NCI-H1092 (cell line): ENCODE results near the gene NUDCD3.
A peak's percentile ranks its signal among the peaks of the same experiment; 100 is the strongest.
"Not testable (repeated sequence)": the region's sequence is repeated elsewhere in the genome, so short reads cannot be mapped to it uniquely, and the experiment has no call there.

Experiments used
- DNase-seq: peaks from one replicate; lab custom pipeline; 2025; lab: John Stamatoyannopoulos, UW

NUDCD3 gene

DNA sequence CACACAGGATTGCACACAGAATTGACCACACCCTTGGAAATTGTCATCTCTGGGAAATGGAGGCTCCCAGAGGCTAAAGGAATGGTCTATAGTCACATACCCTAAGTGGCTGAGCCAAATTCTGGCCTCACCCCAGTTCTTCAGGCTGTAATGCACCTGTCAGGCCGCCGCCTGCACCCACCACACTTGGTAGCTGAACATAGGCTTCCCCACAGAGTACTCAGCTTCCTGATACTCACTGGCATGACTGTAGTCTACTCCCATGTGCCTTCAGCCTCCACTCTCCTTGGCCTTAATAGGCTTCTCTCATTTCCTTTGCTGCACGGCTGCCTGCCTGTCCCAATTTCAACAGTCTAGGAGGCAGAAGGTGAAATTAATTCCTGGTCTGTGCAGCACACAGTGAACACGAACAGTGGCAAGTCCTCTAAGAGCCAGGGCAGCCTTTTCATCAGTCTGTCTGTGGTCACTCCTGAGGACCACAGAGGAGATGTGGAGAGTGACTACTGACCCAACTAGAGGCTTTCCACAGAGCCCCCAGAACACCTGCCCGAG lies 42.5 kb downstream of the NUDCD3 start:
- DNase-seq: no peak

- no peak for DNase-seq
Observed at GRCh38 chr7:44445986-44446671, 44.3 kb downstream of the NUDCD3 start.

DNA sequence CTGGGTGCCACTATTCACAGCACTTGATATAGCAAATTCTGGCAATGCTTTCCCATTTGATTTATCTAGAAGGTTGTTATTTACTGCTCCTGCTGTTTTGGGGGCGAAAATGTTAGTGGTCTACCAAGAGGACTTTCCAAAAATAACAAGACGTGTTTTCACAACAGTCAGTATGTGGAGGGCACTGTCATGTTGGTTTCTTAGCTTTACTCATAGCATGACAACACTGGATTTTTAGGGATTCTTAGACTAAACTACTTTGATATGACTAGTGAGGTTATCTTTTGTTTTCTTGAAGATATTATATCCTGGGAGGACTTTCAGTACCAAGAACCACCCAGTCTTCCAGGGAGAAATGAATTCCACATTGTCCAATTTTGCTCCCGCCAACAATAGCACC lies 49.4 kb downstream of the NUDCD3 start:
- DNase-seq: no peak

- no peak for DNase-seq
Observed at GRCh38 chr7:44440577-44441078, 49.8 kb downstream of the NUDCD3 start.

GRCh38 chr7:44439926-44440325 lies 50.5 kb downstream of the NUDCD3 start:
- DNase-seq: no peak

DNA sequence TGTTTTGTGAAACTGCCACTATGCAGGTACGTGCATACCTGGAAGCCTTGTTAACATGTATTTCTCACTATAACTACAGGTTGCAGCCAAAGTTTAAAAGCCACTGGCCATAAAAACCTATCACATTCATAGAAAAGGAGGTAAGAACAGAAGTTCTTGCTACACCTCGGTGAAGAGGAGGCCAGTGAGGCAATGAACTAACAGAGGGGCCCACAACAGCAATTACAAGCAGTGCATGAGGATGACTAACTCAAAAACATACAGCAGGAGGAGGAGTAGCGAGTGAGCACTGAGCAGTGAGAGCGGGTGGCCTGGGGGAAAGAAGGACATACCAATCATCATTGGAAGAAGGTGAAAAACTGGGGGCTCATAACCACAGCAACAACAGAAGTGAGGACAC lies 51.6 kb downstream of the NUDCD3 start:
- no peak for DNase-seq

- DNase-seq: no peak
Observed at GRCh38 chr7:44434201-44434600, 56.3 kb downstream of the NUDCD3 start.

DNA sequence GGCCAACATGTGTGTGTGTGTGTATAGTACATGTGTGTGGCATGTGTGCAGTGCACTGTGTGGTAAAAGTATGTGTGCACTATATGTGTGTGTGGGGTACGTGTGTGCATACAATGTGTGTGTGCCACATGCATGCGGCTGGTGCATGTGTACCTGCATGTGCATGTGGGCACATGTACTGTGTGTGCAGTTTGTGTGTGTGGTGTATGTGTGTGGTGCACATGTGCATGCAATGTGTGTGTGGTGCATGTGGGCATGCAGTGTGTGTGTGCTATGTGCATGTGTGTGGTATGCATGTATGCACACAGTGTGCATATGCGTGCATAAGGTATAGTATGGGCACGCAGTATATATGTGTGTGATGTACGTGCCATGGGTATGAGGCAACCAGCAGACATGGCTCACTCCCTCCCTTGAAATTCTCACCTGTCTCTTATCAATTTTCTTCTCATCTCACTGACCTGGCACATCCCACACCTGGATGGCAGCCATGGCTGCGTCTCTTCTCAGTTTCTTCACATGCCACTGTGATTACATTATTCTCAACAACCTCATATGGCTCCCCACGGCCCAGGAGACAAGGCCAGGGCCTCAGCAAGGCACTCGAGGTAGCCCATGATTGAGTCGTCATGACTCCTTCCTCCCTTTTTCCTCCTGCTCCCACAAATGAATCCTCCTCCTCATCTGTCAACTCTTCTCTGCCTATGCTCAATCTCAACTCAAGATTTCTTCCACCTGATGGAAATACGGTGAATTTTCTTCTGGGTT lies 57.0 kb downstream of the NUDCD3 start:
- no peak for DNase-seq

DNA sequence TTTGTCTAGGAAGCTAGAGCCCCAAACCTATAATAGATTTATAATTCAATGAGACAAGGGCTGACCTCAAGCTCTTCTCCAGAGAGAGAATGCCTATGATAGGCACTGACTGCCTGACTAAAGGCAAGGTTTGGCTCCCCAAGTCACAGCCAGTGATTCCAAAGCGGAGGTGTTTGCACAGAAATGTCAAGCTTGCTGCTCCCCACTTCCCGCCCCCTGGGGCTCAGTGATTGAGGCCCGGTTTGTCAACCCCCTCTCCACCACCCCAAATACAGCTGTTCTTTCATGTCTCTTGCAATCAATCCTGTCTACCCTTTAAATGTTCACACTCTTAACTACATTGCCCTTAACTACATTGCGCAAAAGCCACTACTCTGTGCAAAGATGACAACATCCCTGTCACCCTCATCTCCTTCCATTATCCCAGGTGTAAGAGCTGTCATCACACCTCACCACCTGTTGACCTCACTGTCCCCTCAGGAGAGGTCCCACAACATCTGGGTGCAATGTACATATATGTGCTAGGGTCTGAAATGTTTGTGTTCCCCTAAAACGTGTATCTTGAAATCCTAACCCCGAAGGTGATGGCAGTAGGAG lies 58.0 kb downstream of the NUDCD3 start:
- no peak for DNase-seq

GRCh38 chr7:44431091-44431608 lies 59.3 kb downstream of the NUDCD3 start:
- DNase-seq: peak; percentile 4

GRCh38 chr7:44430054-44430453 lies 60.4 kb downstream of the NUDCD3 start:
- no peak for DNase-seq

DNA sequence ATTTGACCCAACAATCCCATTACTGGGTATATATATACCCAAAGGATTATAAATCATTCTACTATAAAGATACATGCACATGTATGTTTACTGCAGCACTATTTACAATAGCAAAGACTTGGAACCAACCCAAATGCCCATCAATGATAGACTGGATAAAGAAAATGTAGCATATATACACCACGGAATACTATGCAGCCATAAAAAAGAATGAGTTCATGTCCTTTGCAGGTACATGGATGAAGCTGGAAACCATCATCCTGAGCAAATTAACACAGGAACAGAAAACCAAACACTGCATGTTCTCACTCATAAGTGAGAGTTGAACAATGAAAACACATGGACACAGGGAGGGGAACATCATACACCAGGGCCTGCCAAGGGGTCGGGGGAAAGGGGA lies 65.7 kb downstream of the NUDCD3 start:
- not testable (repeated sequence) for DNase-seq

DNA sequence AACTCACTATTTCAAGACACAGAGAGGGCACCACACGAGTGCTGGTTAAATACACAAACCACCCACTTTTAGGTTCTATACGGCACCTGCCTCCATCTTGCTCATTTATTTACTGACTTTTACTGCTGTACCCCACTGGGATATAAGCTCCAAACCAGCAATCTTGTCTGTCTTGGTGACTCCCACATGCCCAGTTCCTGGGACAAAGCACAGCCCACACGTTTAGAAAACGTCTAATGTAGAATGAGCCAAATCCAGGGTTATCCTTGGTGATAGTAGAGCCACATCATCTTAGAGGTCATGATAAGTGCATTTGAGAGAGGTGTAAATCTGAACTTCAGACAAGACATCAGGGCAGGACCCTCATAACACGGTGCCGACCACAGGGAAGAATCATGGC lies 73.5 kb downstream of the NUDCD3 start:
- DNase-seq: no peak

DNA sequence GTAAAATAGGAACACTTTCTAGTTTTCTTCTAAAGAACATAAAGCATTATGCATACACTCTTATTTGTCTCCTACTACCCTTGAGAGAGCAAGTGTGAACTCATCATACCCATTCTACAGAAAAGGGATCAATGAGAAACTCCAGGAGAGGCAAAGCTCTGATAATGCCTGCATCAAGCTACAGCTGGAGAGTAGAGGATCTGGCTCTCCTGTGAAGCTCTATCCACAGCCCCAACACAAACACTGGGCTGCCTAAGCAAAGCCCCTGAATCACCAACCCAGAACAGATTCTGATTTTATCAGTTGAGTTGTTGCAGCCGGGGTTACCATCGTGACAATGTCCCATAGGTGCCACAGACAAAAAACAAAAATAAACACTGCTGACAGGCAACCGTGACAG lies 74.9 kb downstream of the NUDCD3 start:
- DNase-seq: no peak

- no peak for DNase-seq
Observed at GRCh38 chr7:44415047-44415446, 75.4 kb downstream of the NUDCD3 start.

GRCh38 chr7:44411306-44411705 lies 79.2 kb downstream of the NUDCD3 start:
- no peak for DNase-seq

DNA sequence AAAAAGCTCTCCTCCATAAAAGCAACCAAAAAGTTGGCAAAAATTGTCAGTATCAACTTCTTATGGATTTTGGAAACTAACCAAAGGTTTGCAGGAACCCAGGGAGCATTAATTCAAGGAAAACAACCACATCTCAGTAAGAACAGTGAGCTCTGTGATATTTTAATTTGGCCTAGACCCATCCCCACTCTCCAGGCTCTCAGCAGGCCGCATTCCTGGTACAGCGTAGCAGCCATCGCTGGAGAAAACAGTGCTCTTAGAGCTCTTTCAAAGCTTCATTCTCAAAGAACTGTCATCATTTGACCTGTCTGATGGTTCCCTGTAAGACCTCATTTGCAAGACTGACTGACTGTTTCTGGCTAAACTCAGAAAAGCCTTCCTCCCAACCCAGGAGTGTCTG lies 81.9 kb downstream of the NUDCD3 start:
- DNase-seq: no peak

DNA sequence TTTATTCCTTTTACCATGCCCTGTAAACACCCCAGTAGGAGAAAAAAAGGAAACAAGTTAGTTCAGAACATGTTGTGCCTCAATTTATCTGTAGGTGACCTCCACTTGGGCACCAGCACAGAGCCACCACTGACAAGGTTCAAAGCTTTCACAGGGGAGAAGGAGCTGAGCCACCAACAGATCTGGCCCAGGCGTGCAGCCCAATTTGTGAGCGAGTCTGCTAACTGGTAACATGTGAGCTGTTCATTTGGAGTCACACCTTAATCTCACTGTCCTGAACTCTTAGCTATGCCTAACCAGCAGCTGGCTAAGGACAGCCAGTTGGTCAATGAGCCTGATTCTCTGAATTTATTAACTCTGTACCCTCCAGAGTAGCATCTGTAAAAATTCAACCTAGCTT lies 86.7 kb downstream of the NUDCD3 start:
- no peak for DNase-seq

- DNase-seq: no peak
Observed at GRCh38 chr7:44403176-44403759, 87.2 kb downstream of the NUDCD3 start.

DNA sequence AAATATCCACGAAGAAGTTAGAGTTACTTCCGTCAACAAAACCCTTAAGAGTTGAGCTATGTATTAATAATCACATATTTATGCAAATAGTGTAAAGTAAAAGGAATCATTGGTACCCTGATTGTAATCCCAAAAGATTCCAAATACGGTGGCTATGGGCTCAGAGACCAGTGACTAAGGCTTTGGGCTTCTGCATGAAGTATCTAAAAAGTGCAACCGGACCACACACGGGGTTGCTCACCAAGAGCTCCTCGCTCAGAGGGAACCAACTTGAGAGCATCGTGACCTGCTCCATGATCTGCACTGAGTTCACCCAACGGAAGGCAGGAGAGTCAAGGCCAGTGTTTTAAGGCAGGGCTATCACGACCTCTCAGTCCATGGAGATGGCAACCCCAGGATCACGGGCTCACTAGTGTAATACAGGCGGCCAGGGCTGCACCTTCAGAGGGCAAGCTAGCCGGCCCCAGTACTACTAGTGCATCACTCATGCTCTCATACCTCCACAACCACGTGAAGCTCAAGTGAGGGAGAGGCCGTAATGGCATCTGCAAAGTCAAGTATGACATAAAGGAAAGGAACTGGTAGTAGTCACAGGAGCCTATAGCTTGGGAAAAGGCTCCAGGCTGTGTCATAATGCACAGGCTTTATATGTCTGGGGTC lies 87.9 kb downstream of the NUDCD3 start:
- no peak for DNase-seq

- DNase-seq: no peak
Observed at GRCh38 chr7:44401692-44402091, 88.8 kb downstream of the NUDCD3 start.
